BLaER1 treated with 17β-estradiol and CSF1 and Interleukin-3, amounts not matched to agents 10 nM and 100 nM (cell line): ENCODE results near the gene TLX3.
A peak's percentile ranks its signal among the peaks of the same experiment; 100 is the strongest.

ENCODE experiments used
- H3K27ac ChIP-seq, 11 experiments: shearing (Covaris generic); formaldehyde crosslinking; 2 replicates each; pipeline ENCODE4 v1.8.1; 2022
- H3K27me3 ChIP-seq, 11 experiments: shearing (Covaris generic); formaldehyde crosslinking; 2 replicates each; pipeline ENCODE4 v1.8.1; 2022
- H3K36me3 ChIP-seq, 11 experiments: shearing (Covaris generic); formaldehyde crosslinking; 2 replicates each; pipeline ENCODE4 v1.8.1; 2022
- H3K4me1 ChIP-seq, 10 experiments: shearing (Covaris generic); formaldehyde crosslinking; 2 replicates each; pipeline ENCODE4 v1.8.1; 2022
- H3K4me2 ChIP-seq, 11 experiments: shearing (Covaris generic); formaldehyde crosslinking; 2 replicates each; pipeline ENCODE4 v1.8.1; 2022
- H3K4me3 ChIP-seq, 10 experiments: shearing (Covaris generic); formaldehyde crosslinking; 2 replicates each; pipeline ENCODE4 v1.8.1; 2022
- H3K9ac ChIP-seq, 11 experiments: shearing (Covaris generic); formaldehyde crosslinking; 2 replicates each; pipeline ENCODE4 v1.8.1; 2022
- H3K9me3 ChIP-seq, 11 experiments: shearing (Covaris generic); formaldehyde crosslinking; replicated peaks in 1 of 11; 2 replicates each; pipeline ENCODE4 v1.8.1; 2022
- H4K20me1 ChIP-seq, 11 experiments: shearing (Covaris generic); formaldehyde crosslinking; 2 replicates each; pipeline ENCODE4 v1.8.1; 2022
- Cebpa-rat ChIP-seq, 11 experiments: shearing (Covaris generic); IDR thresholded peaks; 2 replicates each; pipeline ENCODE4 v1.8.1; 2022

TLX3 gene

GRCh38 chr5:171316258-171317121, 7.4 kb downstream of the TLX3 start:
- Histone ChIP-seq H3K27me3 (peaks cover 39 to 65% (median 53%) of the 10 kb centered on the region in 11 experiments), H3K9ac (no peak overlapping the region), H3K4me1 (no peaks in the 10 kb centered on the region), H3K9me3 (peaks cover 55 to 65% (median 63%) of the 10 kb centered on the region in 11 experiments), H3K27ac (no peak overlapping the region), H3K4me3 (no peak overlapping the region), H4K20me1 (no peaks in the 10 kb centered on the region), H3K4me2 (no peak overlapping the region), H3K36me3 (peaks cover 0 to 7% (median 0%) of the 10 kb centered on the region in 11 experiments; a peak in 1 of 22 replicates)
- TF ChIP-seq Cebpa-rat (IDR thresholded peaks at IDR 0.05) = no peak

DNA sequence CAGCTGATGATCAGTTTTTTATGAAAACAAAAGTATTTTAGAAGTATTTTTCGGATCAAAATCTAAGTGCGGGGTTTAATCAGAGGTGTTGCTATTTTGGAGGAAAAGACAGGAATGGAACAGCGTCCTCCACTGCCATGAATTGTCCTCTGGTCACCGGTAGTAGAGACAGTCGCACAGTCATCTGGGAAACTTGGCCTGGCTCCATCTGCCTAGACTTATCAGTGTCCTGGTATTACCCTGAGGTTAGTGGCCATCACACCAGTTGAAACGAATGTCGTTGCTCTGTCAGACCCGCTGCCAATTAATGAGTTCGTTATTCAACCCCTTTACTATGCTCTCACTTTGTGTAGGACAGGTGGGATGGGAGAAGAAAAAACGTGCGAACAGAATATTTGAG, 8.2 kb downstream of the TLX3 start:
- H3K9me3 ChIP-seq = peaks cover 47 to 57% (median 55%) of the 10 kb centered on the region in 11 experiments
- H3K27me3 ChIP-seq = peaks cover 32 to 58% (median 46%) of the 10 kb centered on the region in 11 experiments
- no peak overlapping the region for H3K4me3 ChIP-seq
- H3K36me3 ChIP-seq = peaks cover 0 to 5% (median 0%) of the 10 kb centered on the region in 11 experiments; a peak in 1 of 22 replicates
- no peak overlapping the region for H3K4me2 ChIP-seq
- H4K20me1 ChIP-seq = no peaks in the 10 kb centered on the region
- TF ChIP-seq Cebpa-rat (IDR thresholded peaks at IDR 0.05) = no peak
- no peaks in the 10 kb centered on the region for H3K4me1 ChIP-seq
- no peak overlapping the region for H3K27ac ChIP-seq
- no peak overlapping the region for H3K9ac ChIP-seq

GRCh38 chr5:171318026-171318425, 9.0 kb downstream of the TLX3 start:
- Histone ChIP-seq H3K9ac (no peak overlapping the region), H3K27ac (no peak overlapping the region), H3K27me3 (peaks cover 24 to 50% (median 38%) of the 10 kb centered on the region in 11 experiments), H3K4me3 (no peak overlapping the region), H3K36me3 (no peaks in the 10 kb centered on the region; a peak in 1 of 22 replicates), H3K4me1 (no peaks in the 10 kb centered on the region), H3K9me3 (peaks cover 40 to 49% (median 47%) of the 10 kb centered on the region in 11 experiments), H3K4me2 (no peak overlapping the region), H4K20me1 (no peaks in the 10 kb centered on the region)
- no peak for TF ChIP-seq Cebpa-rat (IDR thresholded peaks at IDR 0.05)

DNA sequence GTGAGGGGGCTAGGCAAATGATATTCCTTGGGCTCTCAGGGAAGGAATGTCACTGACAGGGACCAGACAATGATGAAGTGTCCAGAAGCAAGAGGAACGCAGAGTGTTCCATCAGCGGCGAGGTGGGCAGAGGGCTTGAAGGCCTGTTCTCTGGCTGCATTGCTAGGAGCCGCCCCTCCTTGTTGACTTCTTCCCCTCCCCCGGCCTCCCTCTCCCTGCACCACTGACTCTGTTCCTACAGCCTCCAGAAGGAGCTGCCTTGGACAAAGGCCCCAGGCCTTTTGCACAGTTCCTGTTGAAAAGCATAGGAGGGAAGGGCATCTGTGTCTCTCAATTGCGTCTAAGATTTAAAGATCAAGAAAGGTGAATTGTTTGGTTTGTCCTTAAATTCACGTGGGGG, 12.4 kb downstream of the TLX3 start:
- TF ChIP-seq Cebpa-rat (IDR thresholded peaks at IDR 0.05) = no peak
- no peak overlapping the region for H3K27ac ChIP-seq
- no peak overlapping the region for H3K9ac ChIP-seq
- H3K4me1 ChIP-seq = peaks cover 0 to 18% (median 0%) of the 10 kb centered on the region in 10 experiments; a peak in 7 of 20 replicates
- H3K36me3 ChIP-seq = no peaks in the 10 kb centered on the region
- peaks cover 5 to 15% (median 13%) of the 10 kb centered on the region in 11 experiments for H3K9me3 ChIP-seq
- peaks cover 0 to 16% (median 10%) of the 10 kb centered on the region in 11 experiments; a peak in 10 of 22 replicates for H3K27me3 ChIP-seq
- no peak overlapping the region for H3K4me3 ChIP-seq
- H4K20me1 ChIP-seq = no peaks in the 10 kb centered on the region
- no peak overlapping the region for H3K4me2 ChIP-seq

GRCh38 chr5:171322527-171322926, 13.5 kb downstream of the TLX3 start:
- Histone ChIP-seq H3K36me3 (no peaks in the 10 kb centered on the region), H3K4me3 (no peak overlapping the region), H3K4me2 (no peak overlapping the region), H3K9me3 (peaks cover 0 to 4% (median 2%) of the 10 kb centered on the region in 11 experiments; a peak in 6 of 22 replicates), H3K27ac (no peak overlapping the region), H3K9ac (no peak overlapping the region), H4K20me1 (no peaks in the 10 kb centered on the region), H3K27me3 (peaks cover 0 to 5% (median 4%) of the 10 kb centered on the region in 11 experiments; a peak in 9 of 22 replicates), H3K4me1 (peaks cover 0 to 18% (median 0%) of the 10 kb centered on the region in 10 experiments; a peak in 7 of 20 replicates)
- TF ChIP-seq Cebpa-rat (IDR thresholded peaks at IDR 0.05) = no peak

GRCh38 chr5:171323007-171323406, 14.0 kb downstream of the TLX3 start:
- no peak overlapping the region for H3K4me2 ChIP-seq
- peaks cover 0 to 18% (median 0%) of the 10 kb centered on the region in 10 experiments; a peak in 7 of 20 replicates for H3K4me1 ChIP-seq
- no peaks in the 10 kb centered on the region for H3K36me3 ChIP-seq
- no peak for TF ChIP-seq Cebpa-rat (IDR thresholded peaks at IDR 0.05)
- H4K20me1 ChIP-seq = no peaks in the 10 kb centered on the region
- H3K9me3 ChIP-seq = no peaks in the 10 kb centered on the region
- no peak overlapping the region for H3K4me3 ChIP-seq
- peaks cover 0 to under 1% (median 0%) of the 10 kb centered on the region in 11 experiments; a peak in 1 of 22 replicates for H3K27me3 ChIP-seq
- no peak overlapping the region for H3K27ac ChIP-seq
- no peak overlapping the region for H3K9ac ChIP-seq

- Histone ChIP-seq H3K9ac (no peak overlapping the region), H3K4me1 (peaks cover 0 to 18% (median 0%) of the 10 kb centered on the region in 10 experiments; a peak in 7 of 20 replicates), H3K36me3 (no peaks in the 10 kb centered on the region), H3K27ac (no peak overlapping the region), H3K4me3 (no peak overlapping the region), H3K9me3 (no peaks in the 10 kb centered on the region), H4K20me1 (no peaks in the 10 kb centered on the region), H3K27me3 (no peaks in the 10 kb centered on the region), H3K4me2 (peak overlapping the region in 3 of 11 experiments; percentile 60 to 75 (median 75); a peak in 6 of 22 replicates)
- no peak for TF ChIP-seq Cebpa-rat (IDR thresholded peaks at IDR 0.05)
Observed at GRCh38 chr5:171323806-171324632, 15.0 kb downstream of the TLX3 start.

GRCh38 chr5:171330021-171330420, 21.0 kb downstream of the TLX3 start:
- H3K4me1 ChIP-seq = peaks cover 0 to 2% (median 0%) of the 10 kb centered on the region in 10 experiments; a peak in 1 of 20 replicates
- H3K27ac ChIP-seq = no peak overlapping the region
- H3K4me2 ChIP-seq = no peak overlapping the region

DNA sequence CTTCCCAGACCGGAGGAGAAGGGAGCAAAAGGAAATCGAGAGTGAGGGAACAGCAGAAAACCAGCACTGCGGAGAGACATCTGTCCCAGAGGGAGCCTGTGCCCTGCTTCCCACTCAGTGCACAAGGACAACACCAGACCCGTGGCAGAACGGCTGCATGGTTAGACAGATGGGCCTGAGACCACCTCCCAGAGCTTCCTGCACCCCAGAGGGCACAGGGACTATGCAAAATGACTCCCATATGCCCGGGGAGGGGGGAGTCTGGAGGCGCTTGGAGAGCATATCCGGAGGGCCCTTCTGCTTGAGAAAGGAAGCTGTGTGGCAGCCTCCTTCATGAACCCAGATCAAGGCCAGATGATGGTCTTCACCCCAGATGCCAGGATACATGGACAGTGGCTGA, 26.6 kb downstream of the TLX3 start:
- H3K9ac ChIP-seq = no peak overlapping the region
- H4K20me1 ChIP-seq = no peaks in the 10 kb centered on the region
- no peak overlapping the region for H3K4me3 ChIP-seq
- H3K36me3 ChIP-seq = no peaks in the 10 kb centered on the region
- no peak overlapping the region for H3K27ac ChIP-seq
- no peak for TF ChIP-seq Cebpa-rat (IDR thresholded peaks at IDR 0.05)
- H3K4me2 ChIP-seq = no peak overlapping the region
- H3K4me1 ChIP-seq = no peaks in the 10 kb centered on the region
- peaks cover 11 to 22% (median 17%) of the 10 kb centered on the region in 11 experiments; a peak in 20 of 22 replicates for H3K27me3 ChIP-seq
- H3K9me3 ChIP-seq = no peaks in the 10 kb centered on the region

More at GRCh38 chr5:171330021-171330420, 21.0 kb downstream of the TLX3 start:
- Histone ChIP-seq H4K20me1 (no peaks in the 10 kb centered on the region), H3K36me3 (no peaks in the 10 kb centered on the region), H3K9me3 (no peaks in the 10 kb centered on the region), H3K4me3 (no peak overlapping the region), H3K27me3 (no peaks in the 10 kb centered on the region), H3K9ac (no peak overlapping the region)
- no peak for TF ChIP-seq Cebpa-rat (IDR thresholded peaks at IDR 0.05)
